K562 (cell line): Measurements from ENCODE around the gene CUL1.

ENCODE experiments used
- BMI1 ChIP-seq: fragments of 150-350 bp; IDR thresholded peaks from 2 replicates; pipeline ENCODE4 v1.6.1; 2014; ENCODE audit warnings: low read length
- CEBPB ChIP-seq: fragments of 450-650 bp; IDR thresholded peaks from 2 replicates; pipeline ENCODE4 v1.6.1; 2016; ENCODE audit warnings: missing genetic modification characterization, missing compliant biosample characterization
- CTCF ChIP-seq, 3 experiments: IDR thresholded peaks in 2 of 3; conservative IDR thresholded peaks in 1 of 3; 2 replicates each; pipeline ENCODE4 v1.5.1; 2011 to 2012; ENCODE audit warnings: low read length in 3 of 3, mild to moderate bottlenecking in 3 of 3, control low read depth in 2 of 3, improper control_type of control experiment in 1 of 3, inconsistent platforms in 1 of 3, low read depth in 1 of 3, mixed read lengths in 1 of 3, moderate library complexity in 1 of 3; ENCODE audit not compliant: insufficient read depth in 2 of 3
- EZH2 ChIP-seq: IDR thresholded peaks from 2 replicates; pipeline ENCODE4 v1.6.1; 2012; ENCODE audit warnings: low read depth, mild to moderate bottlenecking, inconsistent platforms, low read length, borderline replicate concordance
- GABPA ChIP-seq: fragments of 200-800 bp; sonication (Bioruptor generic); conservative IDR thresholded peaks from 2 replicates; pipeline ENCODE4 v1.6.1; 2016; ENCODE audit warnings: low read depth, missing genetic modification characterization, missing compliant biosample characterization
- LARP7 ChIP-seq: fragments of 450-650 bp; IDR thresholded peaks from 2 replicates; pipeline ENCODE4 v1.6.1; 2016
- MAFK ChIP-seq: IDR thresholded peaks from 2 replicates; pipeline ENCODE4 v1.6.1; 2011; ENCODE audit warnings: low read length, improper control_type of control experiment
- NCOA1 ChIP-seq: fragments of 450-650 bp; IDR thresholded peaks from 2 replicates; pipeline ENCODE4 v1.6.1; 2016; ENCODE audit warnings: low read depth
- PHF21A ChIP-seq: fragments of 450-650 bp; IDR thresholded peaks from 2 replicates; pipeline ENCODE4 v1.6.1; 2017; ENCODE audit warnings: low read depth, borderline replicate concordance
- RUNX1 ChIP-seq: sonication (generic); IDR thresholded peaks from 2 replicates; pipeline ENCODE4 v1.6.1; 2016; ENCODE audit warnings: antibody characterized with exemption, low read depth
- SP1 ChIP-seq: sonication (generic); formaldehyde crosslinking; IDR thresholded peaks from 2 replicates; pipeline ENCODE4 v1.8.1; 2022; ENCODE audit warnings: mild to moderate bottlenecking, missing genetic modification reagents
- TAF15 ChIP-seq: fragments of 200-400 bp; formaldehyde crosslinking; IDR thresholded peaks from 2 replicates; pipeline ENCODE4 v1.6.1; 2017; ENCODE audit warnings: mild to moderate bottlenecking, low read depth, low read length, moderate library complexity
- TEAD4 ChIP-seq, 2 experiments: sonication (generic) in 1 of 2; formaldehyde crosslinking in 1 of 2; IDR thresholded peaks; 2 replicates each; pipeline versions ENCODE4 v1.6.1 to v1.8.0; 2012 to 2022; ENCODE audit warnings: borderline replicate concordance in 1 of 2, inconsistent platforms in 1 of 2, low read length in 1 of 2, mild to moderate bottlenecking in 1 of 2, missing genetic modification reagents in 1 of 2
- ZNF589 ChIP-seq: fragments of 200-800 bp; sonication (Bioruptor generic); IDR thresholded peaks from 2 replicates; pipeline ENCODE4 v1.6.1; 2016; ENCODE audit warnings: low read depth, missing genetic modification characterization, missing compliant biosample characterization

GRCh38 chr7:148735967-148736366 is 37.3 kb downstream of the CUL1 start:
- TF ChIP-seq CEBPB (tag) (no peak), SP1 (CRISPR knock-in tag) (0 out of 2 replicates have a peak, but pooled peaks have one; percentile 31), RUNX1 (no peak), LARP7 (no peak), NCOA1 (no peak), CTCF (IDR thresholded peaks at IDR 0.05 in 2 of 3, conservative IDR thresholded peaks at IDR 0.05 in 1 of 3; ENCODE audit: insufficient read depth in 2 of 3, low read depth in 1 of 3, low read length in 3 of 3) (no peak), EZH2 (no peak), ZNF589 (CRISPR knock-in tag) (no peak), BMI1 (no peak), TEAD4 (IDR thresholded peaks at IDR 0.05; ENCODE audit: low read length) (no peak), TEAD4 (CRISPR knock-in tag; IDR thresholded peaks at IDR 0.05; ENCODE audit: borderline replicate concordance) (0 out of 2 replicates have a peak, but pooled peaks have one; percentile 67), PHF21A (no peak), TAF15 (no peak), GABPA (tag) (no peak), MAFK (no peak)
